Right atrium auricular region (tissue), 2 donors: ENCODE measurements around the gene MED13. TPM values are rescaled to one million over a fixed set of nuclear protein-coding genes. Genes with fewer than 3 reads are reported as not detected.
"Not testable (repeated sequence)": the region's sequence is repeated elsewhere in the genome, so short reads cannot be mapped to it uniquely, and the experiment has no call there.

Source experiments
- DNase-seq: peaks from one replicate; pipeline ENCODE4 v3.0.0-alpha.2; 2019; ENCODE audit warnings: low spot score
- H3K27ac ChIP-seq, 2 donors: fragments of 200-600 bp; sonication (generic); 1 replicate in 1 of 2; 2 replicates in 1 of 2; pipeline ENCODE4 v1.5.1; 2016 to 2019
- H3K27me3 ChIP-seq, 2 donors: fragments of 200-600 bp; sonication (generic); one replicate each; pipeline versions ENCODE4 v1.5.1 to v1.6.0; 2017 to 2019
- H3K36me3 ChIP-seq: fragments of 200-600 bp; sonication (generic); one replicate; pipeline ENCODE4 v1.5.1; 2016
- H3K4me1 ChIP-seq, 2 donors: fragments of 200-600 bp; sonication (generic); one replicate each; pipeline versions ENCODE4 v1.5.1 to v1.6.0; 2017 to 2019
- H3K4me3 ChIP-seq, 2 donors: fragments of 200-600 bp; sonication (generic); 1 replicate in 1 of 2; 2 replicates in 1 of 2; pipeline ENCODE4 v1.5.1; 2017 to 2019; ENCODE audit warnings: mild to moderate bottlenecking in 1 of 2, moderate library complexity in 1 of 2
- H3K9me3 ChIP-seq, 2 donors: fragments of 200-600 bp; sonication (generic); one replicate each; pipeline ENCODE4 v1.5.1; 2019
- CTCF ChIP-seq, 2 donors: fragments of 200-600 bp; sonication (generic); IDR thresholded peaks; one replicate each; pipeline ENCODE4 v1.5.1; 2019; ENCODE audit warnings: antibody characterized with exemption in 2 of 2
- total RNA-seq, 2 donors: library from RNA; depleted of rRNA; stranded (reverse); fragments of >200 nt; gene quantifications; one replicate each; pipeline ENCODE4 v1.1.0, GENCODE V29; 2016

MED13 gene
- total RNA-seq, 2 donors from 2014 or later = 33.2 to 42.4 TPM

GRCh38 chr17:62000186-62000585, 64.9 kb downstream of the MED13 start:
- no peak for TF ChIP-seq CTCF (IDR thresholded peaks at IDR 0.05)
- H3K36me3 ChIP-seq = no peaks in the 10 kb centered on the region
- H3K27ac ChIP-seq = no peak overlapping the region
- H3K4me3 ChIP-seq = no peak overlapping the region
- H3K27me3 ChIP-seq = no peaks in the 10 kb centered on the region
- H3K9me3 ChIP-seq = no peaks in the 10 kb centered on the region
- DNase-seq = no peak
- peaks cover 0 to 15% of the 10 kb centered on the region in 2 donors for H3K4me1 ChIP-seq

DNA sequence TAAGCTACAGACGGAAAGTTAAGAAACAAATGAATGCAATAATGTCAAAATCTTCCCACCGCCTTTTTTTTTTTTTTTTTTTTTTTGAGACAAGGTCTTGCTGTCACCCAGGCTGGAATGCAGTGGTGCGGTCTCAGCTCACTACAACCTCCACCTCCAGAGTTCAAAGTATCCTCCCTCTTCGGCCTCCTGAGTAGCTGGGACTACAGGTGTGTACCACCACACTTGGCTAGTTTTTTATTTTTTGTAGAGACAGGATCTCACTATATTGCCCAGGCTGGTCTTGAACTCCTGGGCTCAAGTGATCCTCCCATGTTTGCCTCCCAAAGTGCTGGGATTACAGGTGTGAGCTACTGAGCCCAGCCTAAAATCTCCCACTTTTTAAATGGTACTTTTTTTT, 66.5 kb downstream of the MED13 start:
- H3K4me3 ChIP-seq, H3K27me3 ChIP-seq, DNase-seq, H3K27ac ChIP-seq, H3K9me3 ChIP-seq: not testable (repeated sequence)
- H3K36me3 ChIP-seq = peaks cover 15% of the 10 kb centered on the region
- H3K4me1 ChIP-seq = peaks cover 0 to 15% of the 10 kb centered on the region in 2 donors

- no peaks in the 10 kb centered on the region for H3K9me3 ChIP-seq
- no peak overlapping the region for H3K27ac ChIP-seq
- no peak for TF ChIP-seq CTCF (IDR thresholded peaks at IDR 0.05)
- peak overlapping the region in 1 of 2 donors; percentile 9 for H3K4me3 ChIP-seq
- no peaks in the 10 kb centered on the region for H3K27me3 ChIP-seq
- peaks cover 0 to 15% of the 10 kb centered on the region in 2 donors for H3K4me1 ChIP-seq
- no peak for DNase-seq
- H3K36me3 ChIP-seq = peaks cover 17% of the 10 kb centered on the region
Measured at GRCh38 chr17:61997664-61998063, 67.4 kb downstream of the MED13 start.

- Histone ChIP-seq H3K4me1 (peaks cover 0 to 15% of the 10 kb centered on the region in 2 donors), H3K36me3 (peaks cover 21% of the 10 kb centered on the region), H3K9me3 (no peaks in the 10 kb centered on the region), H3K27ac (no peak overlapping the region), H3K27me3 (no peaks in the 10 kb centered on the region), H3K4me3 (peak overlapping the region in 1 of 2 donors; percentile 9)
- DNase-seq = no peak
- TF ChIP-seq CTCF (IDR thresholded peaks at IDR 0.05) = no peak
Measured at GRCh38 chr17:61996916-61997605, 68.0 kb downstream of the MED13 start.

GRCh38 chr17:61989509-61989908, 75.6 kb downstream of the MED13 start:
- no peak overlapping the region for H3K4me3 ChIP-seq
- no peak for DNase-seq
- TF ChIP-seq CTCF (IDR thresholded peaks at IDR 0.05) = no peak
- no peaks in the 10 kb centered on the region for H3K9me3 ChIP-seq
- H3K27me3 ChIP-seq = no peaks in the 10 kb centered on the region
- peaks cover 59% of the 10 kb centered on the region for H3K36me3 ChIP-seq
- no peak overlapping the region for H3K27ac ChIP-seq
- no peaks in the 10 kb centered on the region for H3K4me1 ChIP-seq

GRCh38 chr17:61986898-61987297, 78.2 kb downstream of the MED13 start:
- no peak for TF ChIP-seq CTCF (IDR thresholded peaks at IDR 0.05)
- Histone ChIP-seq H3K27me3 (no peaks in the 10 kb centered on the region), H3K36me3 (peaks cover 69% of the 10 kb centered on the region), H3K4me1 (no peaks in the 10 kb centered on the region), H3K4me3 (no peak overlapping the region), H3K27ac (no peak overlapping the region), H3K9me3 (no peaks in the 10 kb centered on the region)
- DNase-seq = no peak
